IMR-90 (cell line): Measurements from ENCODE around the gene CEBPA. TPM values are rescaled to one million over a fixed set of nuclear protein-coding genes. Genes with fewer than 3 reads are reported as not detected.

ENCODE experiments used
- ATAC-seq: fragments of 200-7000 bp; cut with Tn5 transposase; 2 replicates; pipeline ENCODE4 v1.9.1; 2020; ENCODE audit warnings: low read depth, mild to moderate bottlenecking, moderate library complexity
- BruUV-seq: library from RNA; stranded (reverse); fragments of 400-500 nt; replicated peaks from 2 replicates; lab custom pipeline; 2021; lab: Mats Ljungman, UMichigan
- CTCF ChIA-PET: fragments of 300-600 bp; formaldehyde crosslinking; extraction: SDS; loops from one replicate; lab custom pipeline; 2021; ENCODE audit warnings: antibody characterized with exemption; lab: Yijun Ruan, JAX
- POLR2A ChIA-PET: fragments of 300-600 bp; sonication (Branson Sonifier 250); formaldehyde crosslinking; loops from one replicate; lab custom pipeline; 2022; ENCODE audit warnings: antibody characterized with exemption; ENCODE audit not compliant: unreplicated experiment; lab: Charles Lee
- DNase-seq: peaks from one replicate; pipeline ENCODE4 v3.0.0; 2013
- H2AFZ ChIP-seq: replicated peaks from 2 replicates; pipeline ENCODE3; 2013; ENCODE audit warnings: low read length, mild to moderate bottlenecking; ENCODE audit not compliant: poor library complexity
- H2AK5ac ChIP-seq: 2 replicates; pipeline ENCODE4 v1.6.1; 2013; ENCODE audit warnings: low read depth, low read length, inconsistent platforms
- H2AK9ac ChIP-seq: replicated peaks from 2 replicates; pipeline ENCODE3; 2013; ENCODE audit warnings: mild to moderate bottlenecking, low read depth, low read length, moderate library complexity; ENCODE audit not compliant: poor library complexity
- H2BK120ac ChIP-seq: 2 replicates; pipeline ENCODE4 v1.6.1; 2013; ENCODE audit warnings: low read depth, low read length, inconsistent platforms
- H2BK15ac ChIP-seq: 3 replicates; pipeline ENCODE4 v1.6.1; 2013; ENCODE audit warnings: low read depth, low read length, inconsistent platforms
- H2BK20ac ChIP-seq: 2 replicates; pipeline ENCODE4 v1.6.1; 2013; ENCODE audit warnings: low read depth, mild to moderate bottlenecking, inconsistent platforms, low read length, moderate library complexity
- H2BK5ac ChIP-seq: 2 replicates; pipeline ENCODE4 v1.6.1; 2013; ENCODE audit warnings: mild to moderate bottlenecking, low read depth, low read length, inconsistent platforms; ENCODE audit not compliant: poor library complexity, severe bottlenecking
- H3K14ac ChIP-seq: replicated peaks from 2 replicates; pipeline ENCODE4 v1.6.1; 2013; ENCODE audit warnings: low read depth, low read length, inconsistent platforms
- H3K18ac ChIP-seq: 2 replicates; pipeline ENCODE4 v1.6.1; 2013; ENCODE audit warnings: low read depth, low read length, control low read depth
- H3K23ac ChIP-seq: 2 replicates; pipeline ENCODE4 v1.6.1; 2013; ENCODE audit warnings: low read depth, low read length, inconsistent platforms
- H3K27ac ChIP-seq: 2 replicates; pipeline ENCODE4 v1.5.1; 2013; ENCODE audit warnings: mild to moderate bottlenecking, control low read depth, low read length; ENCODE audit not compliant: insufficient read depth
- H3K27me3 ChIP-seq: 2 replicates; pipeline ENCODE4 v1.6.1; 2013; ENCODE audit warnings: low read length; ENCODE audit not compliant: control insufficient read depth, insufficient read depth
- H3K36me3 ChIP-seq: 2 replicates; pipeline ENCODE4 v1.6.1; 2013; ENCODE audit warnings: low read length, mixed read lengths; ENCODE audit not compliant: control insufficient read depth, insufficient read depth
- H3K4ac ChIP-seq: 2 replicates; pipeline ENCODE4 v1.6.1; 2013; ENCODE audit warnings: low read depth, low read length, inconsistent platforms
- H3K4me1 ChIP-seq: 2 replicates; pipeline ENCODE4 v1.6.1; 2013; ENCODE audit warnings: low read length, mixed read lengths; ENCODE audit not compliant: control insufficient read depth, insufficient read depth
- H3K4me2 ChIP-seq: 2 replicates; pipeline ENCODE4 v1.6.1; 2013; ENCODE audit warnings: low read depth, mild to moderate bottlenecking, control low read depth, low read length, moderate library complexity
- H3K4me3 ChIP-seq: 2 replicates; pipeline ENCODE4 v1.5.1; 2013; ENCODE audit warnings: low read depth, mild to moderate bottlenecking, control low read depth, low read length, moderate library complexity; ENCODE audit not compliant: insufficient read depth
- H3K56ac ChIP-seq: 2 replicates; pipeline ENCODE4 v1.6.1; 2013; ENCODE audit warnings: low read length, inconsistent platforms; ENCODE audit not compliant: insufficient read depth; ENCODE audit errors: extremely low read depth
- H3K79me1 ChIP-seq, 2 experiments: 2 replicates each; pipeline ENCODE4 v1.6.1; 2013; ENCODE audit warnings: low read length in 2 of 2, inconsistent platforms in 1 of 2, low read depth in 1 of 2
- H3K9ac ChIP-seq: 2 replicates; pipeline ENCODE4 v1.6.1; 2013; ENCODE audit warnings: low read depth, low read length, control low read depth
- H3K9me1 ChIP-seq: 2 replicates; pipeline ENCODE4 v1.6.1; 2013; ENCODE audit warnings: low read length, inconsistent platforms; ENCODE audit not compliant: insufficient read depth
- H3K9me3 ChIP-seq: 2 replicates; pipeline ENCODE4 v1.6.1; 2013; ENCODE audit warnings: low read length; ENCODE audit not compliant: control insufficient read depth, insufficient read depth
- H4K20me1 ChIP-seq: 2 replicates; pipeline ENCODE4 v1.6.1; 2013; ENCODE audit warnings: low read length, inconsistent platforms; ENCODE audit not compliant: insufficient read depth
- H4K5ac ChIP-seq: 2 replicates; pipeline ENCODE4 v1.6.1; 2013; ENCODE audit warnings: mild to moderate bottlenecking, low read depth, low read length, control low read depth
- H4K8ac ChIP-seq, 2 experiments: 2 replicates each; pipeline ENCODE4 v1.6.1; 2013; ENCODE audit warnings: low read depth in 2 of 2, low read length in 2 of 2, control low read depth in 1 of 2, inconsistent platforms in 1 of 2
- H4K91ac ChIP-seq: 2 replicates; pipeline ENCODE4 v1.6.1; 2013; ENCODE audit warnings: low read depth, low read length, inconsistent platforms; ENCODE audit not compliant: insufficient read depth
- CEBPB ChIP-seq: IDR thresholded peaks from 2 replicates; pipeline ENCODE4 v1.6.1; 2012; ENCODE audit warnings: low read depth, low read length, improper control_type of control experiment
- CHD1 ChIP-seq: IDR thresholded peaks from 2 replicates; pipeline ENCODE4 v1.6.1; 2012; ENCODE audit warnings: low read depth, low read length, improper control_type of control experiment
- ELK1 ChIP-seq: fragments of 150-350 bp; IDR thresholded peaks from 2 replicates; pipeline ENCODE4 v1.6.1; 2016; ENCODE audit warnings: low read depth, mild to moderate bottlenecking, low read length, moderate library complexity, borderline replicate concordance
- MAZ ChIP-seq: IDR thresholded peaks from 2 replicates; pipeline ENCODE4 v1.6.1; 2012; ENCODE audit warnings: low read depth, mild to moderate bottlenecking, low read length, improper control_type of control experiment, moderate library complexity, borderline replicate concordance
- NFE2L2 ChIP-seq: fragments of 150-350 bp; IDR thresholded peaks from 2 replicates; pipeline ENCODE4 v1.6.1; 2016; ENCODE audit warnings: low read depth, mild to moderate bottlenecking, low read length
- RAD21 ChIP-seq: IDR thresholded peaks from 2 replicates; pipeline ENCODE4 v1.6.1; 2012; ENCODE audit warnings: low read length, improper control_type of control experiment
- RCOR1 ChIP-seq: IDR thresholded peaks from 2 replicates; pipeline ENCODE4 v1.6.1; 2012; ENCODE audit warnings: mild to moderate bottlenecking, low read length, improper control_type of control experiment; ENCODE audit not compliant: insufficient replicate concordance
- SMC3 ChIP-seq: fragments of 150-350 bp; IDR thresholded peaks from 2 replicates; pipeline ENCODE4 v1.6.1; 2016; ENCODE audit warnings: low read depth, mild to moderate bottlenecking, antibody characterized with exemption, low read length, moderate library complexity
- WGBS, 2 experiments: methylation state at CpG; one replicate each; pipeline versions ENCODE4 v1.1.5 to v1.1.7; 2013; ENCODE audit warnings: missing lambda C conversion rate in 2 of 2; ENCODE audit not compliant: insufficient read length in 1 of 2; ENCODE audit errors: extremely low coverage in 2 of 2; 5-methylcytosine and 5-hydroxymethylcytosine counted together
- dilution Hi-C: fragments of 300-500 bp; cut with HindIII; formaldehyde crosslinking; loops from one replicate; pipeline ENCODE4 v1.14.3; 2018; ENCODE audit warnings: low sequenced_read_pairs; ENCODE audit not compliant: unreplicated experiment
- in situ Hi-C: fragments of 300-500 bp; cut with MboI; formaldehyde crosslinking; loops from 3 replicates; pipeline ENCODE4 v1.14.3; 2019; ENCODE audit warnings: low sequenced_read_pairs, inconsistent platforms, mixed read lengths
- intact Hi-C: fragments of 100-400 bp; cut with micrococcal nuclease; formaldehyde crosslinking; loops from 2 replicates; pipeline ENCODE4 v1.10.0; 2022
- polyA plus RNA-seq, 3 experiments: library from polyadenylated mRNA; depleted of rRNA; stranded (reverse); fragments of >200 nt; gene quantifications; 2 replicates each; pipeline ENCODE4 v1.2.3, GENCODE V29; 2012; ENCODE audit warnings: low replicate concordance in 1 of 3
- total RNA-seq: library from RNA; depleted of rRNA; stranded (reverse); fragments of >200 nt; gene quantifications from 2 replicates; pipeline ENCODE4 v1.2.3, GENCODE V29; 2012

CEBPA gene
- total and polyA plus RNA-seq, 2 of the 4 experiments (the other 2 are of a cell fraction), result under 0.01 to 0.09 TPM

GRCh38 chr19:33312065-33312464 lies 9.7 kb upstream of the CEBPA start:
- dilution Hi-C loops, result no loop called here
- H3K56ac ChIP-seq, result no peak overlapping the region
- H3K4me1 ChIP-seq, result no peaks in the 10 kb centered on the region
- no peak overlapping the region for H3K27ac ChIP-seq
- POLR2A ChIA-PET, result no interaction called here
- DNase-seq, result no peak
- no TSS peak for BruUV-seq
- H3K9ac ChIP-seq, result no peak overlapping the region
- intact Hi-C loops, result no loop called here
- H3K18ac ChIP-seq, result no peak overlapping the region
- H2AFZ ChIP-seq, result no peak overlapping the region
- CTCF ChIA-PET, result no interaction called here
- H3K79me1 ChIP-seq, result no peaks in the 10 kb centered on the region
- no peak overlapping the region for H2AK9ac ChIP-seq
- H3K36me3 ChIP-seq, result no peaks in the 10 kb centered on the region
- no peak overlapping the region for H2BK5ac ChIP-seq
- H2BK20ac ChIP-seq, result no peak overlapping the region
- no peaks in the 10 kb centered on the region for H3K9me3 ChIP-seq
- in situ Hi-C loops, result no loop called here
- no peak overlapping the region for H4K91ac ChIP-seq
- WGBS, 2 experiments, result no CpG with 5 or more reads among the region's 6 CpGs
- no peaks in the 10 kb centered on the region for H3K9me1 ChIP-seq
- H3K4me2 ChIP-seq, result no peak overlapping the region
- H3K14ac ChIP-seq, result no peak overlapping the region
- H4K20me1 ChIP-seq, result no peaks in the 10 kb centered on the region
- no peak overlapping the region for H2AK5ac ChIP-seq
- TF ChIP-seq CEBPB (no peak), CHD1 (no peak), RCOR1 (no peak), ELK1 (no peak), RAD21 (no peak), NFE2L2 (no peak), SMC3 (no peak), MAZ (no peak)
- no peak overlapping the region for H2BK15ac ChIP-seq
- H3K23ac ChIP-seq, result no peak overlapping the region
- ATAC-seq, result no peak
- no peak overlapping the region for H4K8ac ChIP-seq
- H4K5ac ChIP-seq, result no peak overlapping the region
- H3K4ac ChIP-seq, result no peak overlapping the region
- peaks cover 15% of the 10 kb centered on the region for H3K27me3 ChIP-seq
- H3K4me3 ChIP-seq, result no peak overlapping the region
- no peak overlapping the region for H2BK120ac ChIP-seq
